ENCODE data around the gene HMGXB4. TPM values are rescaled to one million over a fixed set of nuclear protein-coding genes. Genes with fewer than 3 reads are reported as not detected.
A peak's percentile ranks its signal among the peaks of the same experiment; 100 is the strongest.

Gene HMGXB4
- total RNA-seq, 1 donor from 2014 or later = 29.0 TPM

GRCh38 chr22:35258191-35258988 is 1.1 kb downstream of the HMGXB4 start:
- DNase-seq = peak; percentile 3

DNA sequence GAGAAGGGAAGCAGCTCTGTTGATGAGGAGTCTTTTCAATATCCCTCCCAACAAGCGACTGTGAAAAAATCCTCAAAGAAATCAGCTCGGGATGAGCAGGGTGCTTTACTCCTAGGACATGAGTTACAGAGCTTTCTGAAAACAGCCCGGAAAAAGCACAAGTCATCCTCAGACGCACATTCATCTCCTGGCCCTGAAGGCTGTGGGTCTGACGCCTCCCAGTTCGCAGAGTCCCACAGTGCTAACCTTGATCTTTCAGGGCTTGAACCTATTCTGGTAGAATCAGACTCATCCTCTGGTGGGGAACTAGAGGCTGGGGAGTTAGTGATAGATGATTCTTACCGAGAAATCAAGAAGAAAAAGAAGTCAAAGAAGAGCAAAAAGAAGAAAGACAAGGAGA is 7.7 kb downstream of the HMGXB4 start:
- DNase-seq = no peak

- DNase-seq = no peak
Observed at GRCh38 chr22:35266277-35266676, 9.0 kb downstream of the HMGXB4 start.

DNA sequence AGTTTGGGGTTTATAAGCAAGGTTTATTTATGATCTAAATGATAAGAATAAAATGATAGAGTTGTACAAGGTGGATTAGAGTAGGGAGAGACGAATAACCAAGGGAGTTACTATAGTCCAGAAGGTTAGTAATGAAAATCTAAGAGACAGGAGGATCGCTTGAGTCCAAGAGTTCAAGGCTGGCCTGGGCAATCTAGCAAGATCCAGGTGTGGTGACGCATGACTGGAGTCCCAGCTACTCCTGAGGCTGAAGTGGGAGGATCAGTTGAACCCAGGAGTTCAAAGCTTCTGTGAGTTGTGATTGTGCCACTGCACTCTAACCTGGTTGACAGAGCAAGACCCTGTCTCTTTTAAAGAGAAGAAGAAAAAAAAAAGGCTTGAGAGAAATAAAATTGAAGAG is 12.3 kb downstream of the HMGXB4 start:
- no peak for DNase-seq

DNA sequence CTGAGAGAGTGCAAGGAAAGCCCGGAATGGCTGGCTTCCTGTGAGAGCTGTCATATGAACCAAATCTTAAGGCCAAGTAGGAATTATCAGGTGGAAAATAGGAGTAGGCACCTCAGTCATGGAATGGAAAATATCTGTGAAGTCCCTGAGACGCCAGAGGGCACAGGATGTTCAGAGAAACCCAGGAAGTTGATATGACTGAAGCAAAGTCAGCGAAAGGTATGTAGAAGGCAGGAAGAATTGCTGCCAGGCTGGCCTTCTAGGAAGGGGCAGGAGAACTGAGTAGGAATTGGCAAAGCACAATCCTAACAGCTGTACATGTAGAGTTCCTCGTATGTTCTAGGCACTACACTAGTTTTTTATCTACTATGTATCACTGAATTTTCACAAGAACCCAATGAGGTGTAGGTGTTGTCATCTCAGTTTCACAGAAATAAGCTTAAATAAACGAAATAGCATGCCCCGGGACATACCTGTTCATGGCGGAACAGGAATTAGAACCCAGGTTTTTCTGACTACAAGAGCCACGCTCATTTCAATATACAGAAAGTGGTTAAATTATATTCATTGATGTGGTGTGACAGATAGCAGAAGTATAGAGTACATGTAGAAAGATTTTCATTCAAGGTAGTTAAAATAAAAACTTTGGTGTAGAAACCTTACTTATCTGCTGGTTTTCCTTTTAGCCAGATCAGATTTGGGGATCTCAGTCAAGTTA is 17.0 kb downstream of the HMGXB4 start:
- DNase-seq = no peak

DNA sequence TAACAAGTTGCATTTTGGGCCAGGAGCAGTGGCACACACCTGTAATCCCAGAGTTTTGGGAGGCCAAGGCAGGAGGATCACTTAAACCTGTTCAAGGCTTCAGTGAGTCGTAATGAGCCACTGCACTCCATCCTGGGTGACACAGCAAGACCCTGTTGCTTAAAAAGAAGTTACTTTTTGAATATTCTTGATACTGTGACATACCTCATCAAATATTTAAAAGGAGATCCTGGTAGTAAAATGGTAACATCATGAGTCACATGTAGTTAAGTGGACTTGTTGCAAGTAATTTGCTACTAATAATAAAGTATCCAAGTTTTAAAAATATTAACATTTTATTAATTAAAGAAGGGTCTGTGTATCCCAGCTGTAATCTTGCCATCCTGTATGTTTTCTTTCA is 18.3 kb downstream of the HMGXB4 start:
- DNase-seq = no peak

DNA sequence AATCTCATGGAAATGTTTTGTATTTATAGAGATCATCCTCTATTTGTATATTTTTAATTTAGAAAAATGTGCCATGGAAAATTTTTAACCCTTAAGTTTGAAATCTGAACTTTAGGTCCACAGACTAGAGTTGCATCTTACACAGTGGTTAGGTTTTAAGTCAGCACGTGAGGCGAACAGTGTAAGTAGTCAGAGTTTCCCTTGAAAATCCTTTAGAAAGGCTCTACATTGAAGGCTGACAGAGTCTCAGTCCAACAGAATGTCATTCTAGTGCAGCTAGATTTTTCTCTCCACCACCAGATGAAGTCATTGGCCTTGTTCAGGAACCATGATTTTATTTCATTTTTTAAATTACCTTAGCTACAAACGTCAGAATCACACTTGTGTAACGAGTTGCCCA is 18.7 kb downstream of the HMGXB4 start:
- DNase-seq = no peak

GRCh38 chr22:35288116-35288515 is 30.8 kb downstream of the HMGXB4 start:
- DNase-seq = no peak

GRCh38 chr22:35292786-35293185 is 35.5 kb downstream of the HMGXB4 start:
- no peak for DNase-seq

DNA sequence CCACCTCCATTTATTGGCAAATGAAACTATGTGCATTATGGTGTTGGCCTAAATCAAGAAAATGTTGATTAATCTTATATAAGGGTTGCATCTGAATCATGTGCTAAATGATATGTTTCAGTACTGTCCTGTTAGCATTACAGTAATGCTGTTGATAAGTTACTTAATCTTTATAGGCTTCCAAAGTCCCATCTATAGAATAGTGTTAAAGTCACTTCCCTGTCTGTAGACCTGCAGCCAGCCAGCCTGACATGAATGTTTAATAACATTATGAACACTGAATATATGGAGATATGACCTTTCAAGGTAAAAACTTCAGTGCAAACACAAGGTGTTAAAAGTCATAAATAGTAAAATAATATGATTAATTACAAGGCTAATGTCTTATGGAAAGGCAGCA is 38.8 kb downstream of the HMGXB4 start:
- no peak for DNase-seq

DNA sequence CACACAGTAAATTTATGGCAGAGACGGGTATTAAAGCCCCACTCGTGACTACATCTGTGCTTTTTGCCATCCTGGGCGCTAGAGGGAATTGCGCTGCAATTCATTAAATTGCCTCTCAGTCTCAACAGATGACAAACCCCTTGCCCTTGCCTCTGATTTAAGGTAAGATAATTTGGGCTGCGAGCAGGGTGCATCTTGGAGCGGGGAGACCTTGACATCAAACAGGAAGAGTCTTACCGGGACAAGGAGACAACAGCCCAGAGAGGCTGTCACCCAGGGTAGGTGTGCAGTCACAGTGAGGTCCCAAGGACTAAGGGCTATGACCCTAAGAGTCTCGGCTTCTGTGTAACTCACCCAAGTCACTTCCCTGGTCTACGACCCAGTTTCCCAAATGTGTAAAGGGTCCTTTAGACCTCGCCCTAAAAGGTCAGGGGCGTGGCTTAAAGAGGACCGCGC is 42.0 kb downstream of the HMGXB4 start:
- no peak for DNase-seq

DNA sequence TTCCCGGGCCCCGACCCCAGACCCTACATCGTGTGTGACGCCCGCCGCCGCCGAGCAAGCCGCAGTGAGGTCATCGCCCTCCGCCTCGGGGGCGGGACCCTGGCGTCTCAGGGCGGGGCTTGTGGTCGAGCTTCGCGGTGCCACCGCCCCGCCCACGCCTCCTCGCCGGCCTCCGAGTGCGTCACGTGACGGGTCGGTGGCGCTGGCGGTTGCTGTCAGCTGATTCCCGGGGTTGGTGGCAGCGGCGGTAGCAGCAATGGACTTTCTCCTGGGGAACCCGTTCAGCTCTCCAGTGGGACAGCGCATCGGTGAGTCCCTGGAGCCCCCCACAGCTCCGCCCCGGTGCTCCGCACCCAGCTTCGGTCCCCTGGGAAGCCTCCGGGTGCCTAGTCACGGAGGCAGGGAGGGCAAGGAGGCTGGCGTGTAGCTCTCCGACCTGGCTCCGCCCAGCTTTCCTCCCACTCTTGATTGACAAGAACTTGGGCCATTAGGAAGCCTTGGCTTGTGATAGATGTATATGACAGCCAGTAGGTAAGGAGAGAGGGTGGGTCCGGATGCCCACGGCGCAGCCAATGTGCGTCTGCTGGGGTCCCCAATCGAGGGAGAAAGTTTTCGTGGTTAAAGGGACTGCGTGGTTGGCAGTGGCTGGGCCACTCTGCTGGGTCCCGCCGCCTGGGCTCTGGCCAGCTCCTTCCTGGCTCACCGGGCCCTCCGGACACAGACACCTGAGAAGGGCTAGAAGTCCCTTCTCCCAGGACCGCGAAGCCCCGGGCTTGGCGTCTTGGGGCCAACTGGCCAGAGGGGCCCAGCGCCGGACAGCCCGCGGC is 42.6 kb downstream of the HMGXB4 start, which contains the start of gene TOM1:
TOM1 (plus strand) TSS at position 222 of the 827 bp plus-strand sequence; CDS start at position 257, 35 bp downstream.
- peak; percentile 96 for DNase-seq

- DNase-seq = no peak
Observed at GRCh38 chr22:35301372-35301874, 44.1 kb downstream of the HMGXB4 start.

- DNase-seq = no peak
Observed at GRCh38 chr22:35303029-35303624, 45.8 kb downstream of the HMGXB4 start.

DNA sequence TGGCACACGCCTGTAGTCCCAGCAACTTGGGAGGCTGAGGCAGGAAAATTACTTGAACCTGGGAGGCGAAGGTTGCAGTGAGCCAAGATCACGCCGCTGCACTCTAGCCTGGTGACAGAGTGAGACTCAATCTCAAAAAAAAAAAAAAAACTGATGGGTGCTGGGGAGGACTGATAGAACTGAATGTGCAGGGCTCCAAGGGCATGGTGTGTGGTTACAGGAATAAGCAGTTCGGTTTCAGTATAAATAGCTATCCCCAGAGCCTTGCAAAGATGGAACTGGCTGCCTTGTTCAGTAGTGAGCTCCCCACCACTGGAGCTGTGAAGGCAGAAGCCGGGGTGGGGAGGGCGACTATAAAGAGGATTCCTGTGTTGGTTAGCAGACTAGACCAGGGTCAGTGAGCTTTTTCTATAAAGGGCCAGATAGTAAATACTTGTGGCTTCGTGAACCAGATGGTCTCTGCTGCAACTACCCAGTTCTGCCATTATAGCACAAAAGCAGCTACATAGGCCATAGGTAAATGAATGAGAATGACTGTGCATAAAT is 48.3 kb downstream of the HMGXB4 start:
- no peak for DNase-seq

GRCh38 chr22:35306350-35306967 is 49.2 kb downstream of the HMGXB4 start:
- DNase-seq = no peak

DNA sequence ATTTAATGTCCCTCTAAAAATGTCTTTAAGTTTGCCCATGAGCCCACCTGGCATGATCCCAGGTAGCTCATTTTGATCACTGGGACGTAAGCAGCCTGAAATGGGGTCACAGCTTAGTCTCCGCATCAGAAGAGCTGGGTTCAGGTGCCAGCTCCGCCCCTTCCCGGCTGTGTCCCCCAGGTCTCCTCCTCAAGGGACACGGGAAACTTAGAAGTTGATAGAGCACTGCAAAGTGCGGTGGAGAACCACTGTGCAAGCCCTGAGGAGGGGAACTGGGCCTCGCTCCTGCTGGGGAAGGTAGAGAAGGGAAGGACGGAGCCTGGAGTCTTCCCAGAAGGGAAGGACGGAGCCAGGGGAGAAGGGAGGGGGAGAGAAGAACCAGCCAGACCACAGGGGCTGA is 50.1 kb downstream of the HMGXB4 start:
- DNase-seq = no peak

DNA sequence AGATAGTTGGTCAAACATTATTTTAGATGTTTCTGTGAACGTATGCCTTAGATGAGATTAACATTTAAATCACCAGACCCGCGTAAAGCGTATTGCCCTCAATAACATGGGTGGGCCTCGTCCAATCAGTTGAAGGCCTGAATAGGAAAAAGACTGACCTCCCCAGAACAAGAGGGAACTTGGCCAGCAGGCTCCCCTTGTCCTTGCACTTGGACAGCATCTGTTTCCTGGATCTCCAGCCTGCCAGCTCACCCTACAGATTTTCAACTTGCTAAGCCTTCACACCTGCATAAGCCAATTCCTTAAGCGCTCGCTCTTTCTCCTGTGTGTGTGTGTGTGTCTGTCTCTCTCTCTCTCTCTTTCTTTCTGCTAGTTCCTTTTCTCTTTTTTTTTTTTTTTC is 50.6 kb downstream of the HMGXB4 start:
- DNase-seq = no peak

- no peak for DNase-seq
Observed at GRCh38 chr22:35308480-35309021, 51.3 kb downstream of the HMGXB4 start.

DNA sequence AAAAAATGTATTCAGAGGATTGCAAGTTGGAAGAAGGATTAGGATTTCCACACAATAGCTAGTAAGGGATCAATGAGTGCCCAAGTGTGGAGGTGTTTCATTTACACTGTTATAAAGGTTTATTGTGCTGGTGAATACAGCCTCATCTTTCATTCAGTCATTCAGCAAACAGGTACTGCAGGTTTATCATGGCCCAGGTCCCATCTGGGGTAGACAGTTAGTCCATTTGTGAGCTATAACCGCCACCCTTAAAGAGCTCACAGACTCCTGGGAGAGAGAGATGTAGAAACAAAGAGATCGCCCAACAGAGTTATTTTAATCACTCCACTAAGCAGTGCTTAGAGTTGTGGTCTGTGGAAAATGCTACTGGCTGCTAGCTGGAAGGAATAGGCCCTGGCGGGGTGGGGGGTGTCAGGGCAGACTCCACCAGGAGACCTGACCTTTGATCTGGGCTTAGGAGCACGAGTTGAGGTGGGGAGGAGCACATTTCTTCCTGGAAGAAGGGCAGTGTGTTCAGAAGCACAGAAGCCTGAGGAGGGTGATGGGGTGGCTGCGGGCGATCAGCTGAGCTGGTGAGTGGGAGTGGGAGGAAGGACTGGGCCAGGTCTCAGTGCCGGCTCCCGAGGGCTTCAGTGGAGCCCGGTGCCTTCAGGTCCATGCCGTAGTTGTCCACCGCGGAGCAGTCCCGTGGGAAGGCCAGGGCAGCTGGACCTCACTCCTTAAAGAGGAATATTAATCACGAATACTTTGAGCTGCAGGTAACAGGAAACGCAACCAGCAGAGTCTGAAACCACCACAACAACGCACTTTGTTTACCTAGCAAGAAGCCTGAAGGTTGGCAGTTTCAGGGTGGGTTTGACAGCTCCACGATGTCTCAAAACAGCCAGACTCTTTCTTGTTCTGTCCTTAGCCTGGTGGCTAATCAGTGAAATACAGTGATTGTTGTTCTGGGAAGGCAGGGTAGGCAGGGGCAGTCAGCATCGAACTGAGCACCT is 53.6 kb downstream of the HMGXB4 start:
- no peak for DNase-seq

All from occipital lobe (tissue), 2 donors.